Right renal cortex interstitium (tissue), 3 donors: ENCODE results near the gene CAPZB. TPM values are rescaled to one million over a fixed set of nuclear protein-coding genes. Genes with fewer than 3 reads are reported as not detected.

Experiments used
- DNase-seq, 3 donors: peaks; one replicate each; pipeline ENCODE4 v3.0.0-alpha.2; 2013; ENCODE audit warnings: low read depth in 3 of 3, low spot score in 2 of 3
- polyA plus RNA-seq, 3 donors: library from polyadenylated mRNA; unstranded; fragments of 120-200 nt; gene quantifications; one replicate each; pipeline ENCODE4 v1.2.1, GENCODE V29; 2013; ENCODE audit not compliant: insufficient read length in 3 of 3

Gene CAPZB
- polyA plus RNA-seq, 3 donors = 233 to 248 (median 244) TPM

GRCh38 chr1:19433719-19433998 is 51.7 kb downstream of the CAPZB start:
- no peak for DNase-seq

DNA sequence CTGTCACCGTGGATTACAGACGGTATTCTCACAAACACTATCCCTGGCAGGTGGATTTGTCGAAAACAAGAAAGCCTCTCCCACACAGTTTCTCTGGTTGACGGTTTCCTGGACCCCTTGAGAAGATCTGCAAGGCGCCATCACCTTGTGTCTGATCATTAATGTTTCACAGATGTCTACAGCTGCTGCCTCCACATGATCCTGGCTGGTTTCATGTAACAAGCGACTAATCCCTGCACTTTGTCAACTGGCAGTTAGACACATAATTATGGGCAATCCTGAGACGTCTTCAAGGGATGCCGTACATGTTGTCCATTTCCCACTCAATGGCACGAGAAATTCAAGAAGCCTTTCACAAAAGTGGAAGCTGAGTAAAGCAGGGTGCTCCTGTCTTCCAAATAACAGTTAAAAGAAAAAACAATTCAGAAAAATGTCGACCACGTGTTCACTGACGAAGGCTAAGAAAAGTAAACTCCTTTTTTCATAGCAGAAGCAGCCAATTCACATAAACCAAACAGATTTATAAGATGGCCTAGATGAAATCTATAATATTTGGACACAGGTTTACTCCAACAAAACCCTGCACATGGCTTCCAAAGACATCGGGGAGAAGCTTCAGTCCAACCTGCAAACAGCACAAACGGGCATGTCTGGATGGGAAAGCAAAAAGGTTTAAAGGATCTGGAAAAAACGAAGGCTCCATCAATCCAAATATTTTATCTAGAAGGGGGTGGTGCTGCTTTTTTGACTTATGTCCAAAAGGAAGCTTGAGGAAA is 52.2 kb downstream of the CAPZB start:
- no peak for DNase-seq

- no peak for DNase-seq
These were observed 54.9 kb downstream of the CAPZB start for GRCh38 chr1:19430121-19431068.

- no peak for DNase-seq
These were observed 55.7 kb downstream of the CAPZB start for GRCh38 chr1:19429611-19430010.

DNA sequence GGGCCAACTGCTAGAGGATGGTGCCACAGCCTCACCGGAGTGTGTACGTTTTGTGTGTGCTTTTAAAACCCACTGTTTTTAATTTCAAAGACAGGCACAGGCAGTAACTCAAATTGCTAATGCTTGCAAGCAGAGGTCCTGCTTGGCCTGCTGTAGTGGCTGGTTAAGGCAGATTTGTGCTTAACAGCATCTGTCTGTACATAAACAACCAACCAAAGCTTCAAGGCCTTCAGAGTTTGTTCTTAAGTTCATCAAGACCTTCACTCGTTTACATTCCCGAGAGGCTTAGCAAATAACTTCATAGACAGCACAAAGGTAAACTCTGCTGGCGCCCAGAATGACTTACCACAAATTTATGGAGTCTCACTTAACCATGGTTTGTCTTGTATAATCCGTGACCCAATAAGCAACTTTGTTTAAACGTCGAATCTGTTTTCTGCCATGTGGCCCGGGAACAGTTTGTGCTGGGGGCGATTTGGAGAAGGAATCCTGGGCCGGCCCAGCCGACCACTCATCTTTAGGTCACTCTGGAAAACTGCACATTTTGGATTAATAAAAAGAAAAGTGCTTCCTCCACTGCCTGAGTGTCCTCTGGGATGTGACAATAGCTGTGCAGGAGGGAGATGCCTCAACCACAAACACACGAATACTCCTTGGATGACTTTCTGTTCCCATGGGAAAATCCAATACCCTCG is 58.1 kb downstream of the CAPZB start:
- DNase-seq = no peak

- DNase-seq = no peak
These were observed 58.8 kb downstream of the CAPZB start for GRCh38 chr1:19426294-19427086.

DNA sequence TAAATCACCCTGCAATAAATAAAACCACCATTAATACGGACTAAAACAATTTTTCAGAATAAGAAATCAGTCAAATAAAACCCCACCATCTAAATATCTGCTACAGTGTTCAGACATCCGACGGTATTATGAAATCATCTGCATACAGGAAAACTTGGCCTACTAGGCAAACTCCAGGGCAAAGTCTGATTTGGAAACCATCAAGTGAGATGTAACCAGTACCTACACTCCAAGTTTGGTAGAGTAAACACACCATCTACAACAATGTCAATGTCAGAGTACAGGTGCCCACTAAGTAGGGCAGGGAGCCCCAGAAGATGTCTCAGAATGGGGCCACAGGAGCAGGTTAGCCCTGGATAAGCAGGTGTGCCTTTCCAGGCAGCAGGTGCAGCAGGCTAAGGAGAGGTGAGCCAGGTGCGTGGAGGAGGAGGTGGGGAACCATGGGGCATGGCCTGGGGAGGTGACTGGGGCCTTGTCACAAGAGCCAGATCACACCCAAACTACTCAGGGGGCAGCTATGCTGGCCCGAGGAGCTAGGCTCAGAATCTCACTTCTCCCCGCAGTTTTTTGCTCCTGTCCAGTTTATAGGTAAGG is 59.6 kb downstream of the CAPZB start:
- no peak for DNase-seq

- DNase-seq = no peak
These were observed 60.4 kb downstream of the CAPZB start for GRCh38 chr1:19424651-19425570.

- DNase-seq = no peak
These were observed 62.2 kb downstream of the CAPZB start for GRCh38 chr1:19423130-19423529.

DNA sequence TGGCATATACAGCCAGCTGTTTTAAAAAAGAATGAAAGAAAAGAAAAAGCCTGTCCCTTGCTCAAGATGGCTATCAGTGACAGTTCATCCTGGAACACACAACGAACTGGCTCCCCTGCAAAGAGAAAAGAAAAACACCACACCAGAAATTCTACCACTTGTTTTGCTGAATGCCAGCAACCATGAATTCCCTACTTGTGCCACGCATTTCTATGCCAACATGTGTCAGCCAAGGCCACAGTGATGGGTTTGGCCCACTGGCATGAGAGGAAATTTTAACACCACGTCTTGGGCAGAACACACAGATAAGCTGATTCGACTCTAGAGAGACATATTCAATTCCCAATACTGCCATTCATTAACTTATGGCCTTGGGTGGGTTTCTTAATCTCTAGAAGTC is 64.0 kb downstream of the CAPZB start:
- no peak for DNase-seq

GRCh38 chr1:19420606-19421005 is 64.7 kb downstream of the CAPZB start:
- DNase-seq = no peak

DNA sequence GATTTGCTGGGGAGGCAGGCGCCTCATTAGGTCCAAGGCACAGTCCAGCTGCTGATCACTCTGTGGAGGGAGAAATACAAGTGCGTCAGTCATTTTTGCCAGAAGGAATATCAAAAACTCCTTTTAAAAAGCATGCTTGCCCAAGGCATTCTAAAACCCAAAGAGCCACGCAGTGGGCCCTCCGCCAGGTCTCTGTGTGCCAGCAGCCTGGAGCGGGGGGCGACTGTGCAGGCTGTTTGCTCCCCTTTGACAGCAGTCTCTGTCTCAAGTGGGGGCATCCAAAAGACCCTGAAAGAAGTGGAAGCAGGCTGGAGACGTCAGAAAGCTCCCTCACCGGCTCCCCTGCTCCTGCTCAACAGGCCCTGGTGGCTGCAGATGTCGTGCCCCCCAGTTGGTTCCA is 65.6 kb downstream of the CAPZB start:
- DNase-seq = no peak

GRCh38 chr1:19418503-19418971 is 66.8 kb downstream of the CAPZB start:
- no peak for DNase-seq

DNA sequence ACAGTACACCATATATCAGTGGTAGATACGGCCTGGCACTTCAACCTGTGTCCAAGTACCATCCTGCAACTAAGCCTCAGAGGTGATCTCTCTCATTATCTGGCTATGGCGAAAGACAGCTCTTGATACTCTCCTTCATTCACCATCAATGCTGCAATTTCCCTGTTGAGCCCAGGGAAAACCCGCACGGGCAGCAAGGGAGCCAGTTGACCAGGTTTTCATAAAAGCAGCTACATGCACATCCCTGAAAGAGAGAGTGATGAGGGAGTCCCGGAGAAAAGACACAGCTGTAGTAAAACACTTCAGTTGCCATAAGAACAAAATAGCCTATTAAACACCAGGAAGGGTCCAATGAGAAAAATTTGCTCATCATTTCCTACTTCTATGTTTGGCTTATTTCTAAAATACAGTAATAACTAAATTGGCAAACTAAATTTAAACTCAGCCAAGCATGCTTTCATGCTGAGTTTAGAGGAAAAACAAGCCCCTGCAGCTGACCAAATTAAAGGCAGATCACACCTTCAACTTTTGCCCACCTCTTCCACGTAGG is 68.3 kb downstream of the CAPZB start:
- no peak for DNase-seq

GRCh38 chr1:19416145-19416544 is 69.2 kb downstream of the CAPZB start:
- no peak for DNase-seq

DNA sequence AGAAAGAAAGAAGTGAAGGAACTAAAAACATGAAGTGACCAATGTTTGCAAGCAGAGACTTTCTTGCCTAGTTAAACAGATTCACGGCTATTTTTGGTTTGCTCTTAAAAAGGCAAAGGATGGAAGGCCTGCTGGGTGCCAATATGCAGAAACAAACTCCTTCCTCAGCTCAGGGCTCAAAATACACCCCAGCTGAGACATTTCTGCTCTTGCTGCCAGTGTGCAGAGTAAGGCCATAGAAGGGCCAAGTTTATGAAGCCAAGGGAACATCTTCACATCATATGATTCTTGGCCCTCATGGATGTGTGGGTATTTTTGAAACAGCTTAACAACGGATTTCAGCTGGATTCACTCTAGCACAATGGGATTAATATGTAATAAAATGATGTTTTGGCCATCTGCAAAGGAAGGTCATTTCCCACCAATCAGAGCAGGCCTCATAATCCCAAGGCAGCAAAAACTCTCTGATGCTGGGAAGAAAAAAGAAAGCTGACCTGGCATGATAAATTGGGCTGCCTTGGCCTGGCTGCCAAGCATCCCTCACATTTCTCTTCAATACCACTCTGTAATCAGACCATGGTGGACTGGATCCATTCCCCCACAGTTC is 70.7 kb downstream of the CAPZB start:
- DNase-seq = no peak

- no peak for DNase-seq
These were observed 71.3 kb downstream of the CAPZB start for GRCh38 chr1:19413999-19414398.

DNA sequence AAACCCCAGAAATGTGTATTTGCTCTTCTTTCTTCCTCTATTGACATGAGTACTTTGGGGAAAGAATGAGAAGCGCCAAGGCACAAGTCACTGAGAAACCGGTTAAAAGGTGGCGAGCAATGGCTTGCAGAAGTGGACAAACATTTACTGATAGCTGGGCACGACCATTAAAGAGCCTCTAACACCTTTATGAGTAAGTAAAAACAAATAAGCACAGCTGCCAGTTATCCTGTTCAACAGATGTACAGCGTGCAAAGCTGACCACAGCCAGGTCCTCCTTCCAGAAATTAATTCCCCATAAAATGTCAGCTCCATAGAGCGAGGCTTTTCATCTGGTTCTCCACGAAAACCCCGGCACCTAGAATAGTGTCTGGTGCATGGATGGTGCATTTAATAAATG is 72.7 kb downstream of the CAPZB start:
- no peak for DNase-seq
